ENCODE measurements around the gene RFXANK. TPM values are rescaled to one million over a fixed set of nuclear protein-coding genes. Genes with fewer than 3 reads are reported as not detected.

Gene RFXANK
- total and polyA plus RNA-seq, 9 of the 15 experiments (the other 6 are each of a cell fraction or from before 2014, with no cell fraction given), result 68.6 to 181 (median 150) TPM

GRCh38 chr19:19203012-19203856, 11.2 kb downstream of the RFXANK start, which contains the start of gene NR2C2AP (continued):
- TF ChIP-seq NONO (IDR thresholded peaks at IDR 0.05; ENCODE audit: low read depth in 2 of 2, low read length in 1 of 2) (no peak), MBD2 (IDR thresholded peaks at IDR 0.05; ENCODE audit: borderline replicate concordance, low read depth) (0 out of 2 replicates have a peak, but pooled peaks have one; percentile 38), ETV1 (tag; conservative IDR thresholded peaks at IDR 0.05; ENCODE audit: low read depth) (peak; percentile 56; the same call in 1 of the 2 replicates), ZBTB2 (IDR thresholded peaks at IDR 0.05) (0 out of 2 replicates have a peak, but pooled peaks have one; percentile 47), KDM4B (IDR thresholded peaks at IDR 0.05; ENCODE audit: borderline replicate concordance in 2 of 2, low read depth in 1 of 2) (no peak), ZNF316 (IDR thresholded peaks at IDR 0.05) (no peak), ZKSCAN3 (CRISPR knock-in tag; IDR thresholded peaks at IDR 0.05) (no peak), CCAR2 (IDR thresholded peaks at IDR 0.05; ENCODE audit: low read depth, low read length) (no peak), GATAD2B (IDR thresholded peaks at IDR 0.05; ENCODE audit: borderline replicate concordance) (no peak), CHD2 (IDR thresholded peaks at IDR 0.05; ENCODE audit: low read depth, low read length) (no peak), SMAD4 (CRISPR knock-in tag; conservative IDR thresholded peaks at IDR 0.05) (0 out of 2 replicates have a peak, but pooled peaks have one; percentile 49), POLR3G (IDR thresholded peaks at IDR 0.05; ENCODE audit: extremely low read depth, insufficient read length, insufficient replicate concordance) (no peak), SREBF1 (IDR thresholded peaks at IDR 0.05; ENCODE audit: borderline replicate concordance, low read depth, low read length) (no peak), ETV5 (CRISPR knock-in tag; IDR thresholded peaks at IDR 0.05; ENCODE audit: low read depth) (no peak), TEAD1 (CRISPR knock-in tag; IDR thresholded peaks at IDR 0.05) (no peak), ZBED1 (IDR thresholded peaks at IDR 0.05) (no peak), CTBP1 (IDR thresholded peaks at IDR 0.05; ENCODE audit: borderline replicate concordance) (no peak), MCM3 (IDR thresholded peaks at IDR 0.05) (no peak), RBBP5 (IDR thresholded peaks at IDR 0.05; ENCODE audit: borderline replicate concordance, insufficient read depth, low read length, poor library complexity, severe bottlenecking) (peak; percentile 44), LCOR (CRISPR knock-in tag; IDR thresholded peaks at IDR 0.05) (peak; percentile 56; the same call in 1 of the 2 replicates), SRSF3 (IDR thresholded peaks at IDR 0.05; ENCODE audit: insufficient read depth, low read length) (no peak), PYGO2 (tag; IDR thresholded peaks at IDR 0.05) (no peak), RFX1 (IDR thresholded peaks at IDR 0.05) (no peak), KLF13 (tag; IDR thresholded peaks at IDR 0.05; ENCODE audit: borderline replicate concordance, low read depth) (peak; percentile 72; the same call in 1 of the 2 replicates), GABPB1 (CRISPR knock-in tag; IDR thresholded peaks at IDR 0.05) (peak; percentile 61; the same call in 1 of the 2 replicates), DDX20 (tag; IDR thresholded peaks at IDR 0.05; ENCODE audit: low read depth) (no peak), TOE1 (IDR thresholded peaks at IDR 0.05; ENCODE audit: borderline replicate concordance) (peak; percentile 40), TOE1 (CRISPR knock-in tag; IDR thresholded peaks at IDR 0.05; ENCODE audit: borderline replicate concordance, low read depth) (no peak), XRCC5 (IDR thresholded peaks at IDR 0.05; ENCODE audit: low read depth, low read length) (0 out of 2 replicates have a peak, but pooled peaks have one; percentile 37), PHF20 (IDR thresholded peaks at IDR 0.05; ENCODE audit: partially characterized antibody) (peak; percentile 37)

All from K562 (cell line).